Measurements from ENCODE around the gene DHRSX. TPM values are rescaled to one million over a fixed set of nuclear protein-coding genes. Genes with fewer than 3 reads are reported as not detected.

DHRSX gene
- total RNA-seq, 1 donor from 2014 or later: 25.1 TPM

GRCh38 chrX:2445662-2446623 lies 54.8 kb downstream of the DHRSX start:
- Mint-ChIP-seq H3K27ac (ENCODE audit: unreplicated experiment) (no peak overlapping the region), H3K4me3 (no peak overlapping the region), H3K4me1 (peaks cover 17% of the 10 kb centered on the region), H3K9me3 (peaks cover 4% of the 10 kb centered on the region), H3K27me3 (ENCODE audit: low read depth) (no peaks in the 10 kb centered on the region), H3K36me3 (ENCODE audit: low read depth) (peaks cover 15% of the 10 kb centered on the region)
- no peak for DNase-seq (ENCODE audit: low read depth, low spot score)
- TF ChIP-seq CTCF (conservative IDR thresholded peaks at IDR 0.05): no peak

GRCh38 chrX:2442694-2443093 lies 58.1 kb downstream of the DHRSX start:
- no peak overlapping the region for H3K4me3 Mint-ChIP-seq
- no peak overlapping the region for H3K27ac Mint-ChIP-seq (ENCODE audit: unreplicated experiment)
- DNase-seq (ENCODE audit: low read depth, low spot score): no peak
- peaks cover 5% of the 10 kb centered on the region for H3K4me1 Mint-ChIP-seq
- no peak for TF ChIP-seq CTCF (conservative IDR thresholded peaks at IDR 0.05)
- H3K36me3 Mint-ChIP-seq (ENCODE audit: low read depth): peaks cover 31% of the 10 kb centered on the region
- H3K27me3 Mint-ChIP-seq (ENCODE audit: low read depth): no peaks in the 10 kb centered on the region
- peaks cover 9% of the 10 kb centered on the region for H3K9me3 Mint-ChIP-seq

GRCh38 chrX:2441466-2441865 lies 59.3 kb downstream of the DHRSX start:
- Mint-ChIP-seq H3K4me1 (peaks cover 5% of the 10 kb centered on the region), H3K4me3 (no peak overlapping the region), H3K27ac (ENCODE audit: unreplicated experiment) (no peak overlapping the region), H3K9me3 (peaks cover 9% of the 10 kb centered on the region), H3K36me3 (ENCODE audit: low read depth) (peaks cover 25% of the 10 kb centered on the region), H3K27me3 (ENCODE audit: low read depth) (no peaks in the 10 kb centered on the region)
- no peak for TF ChIP-seq CTCF (conservative IDR thresholded peaks at IDR 0.05)
- no peak for DNase-seq (ENCODE audit: low read depth, low spot score)

- Mint-ChIP-seq H3K9me3 (peaks cover 9% of the 10 kb centered on the region), H3K4me1 (peaks cover 11% of the 10 kb centered on the region), H3K27me3 (ENCODE audit: low read depth) (no peaks in the 10 kb centered on the region), H3K36me3 (ENCODE audit: low read depth) (peaks cover 30% of the 10 kb centered on the region), H3K4me3 (no peak overlapping the region), H3K27ac (ENCODE audit: unreplicated experiment) (no peak overlapping the region)
- DNase-seq (ENCODE audit: low read depth, low spot score): no peak
- TF ChIP-seq CTCF (conservative IDR thresholded peaks at IDR 0.05): no peak
Observed at GRCh38 chrX:2439613-2440012, 61.2 kb downstream of the DHRSX start.

GRCh38 chrX:2435465-2435864 lies 65.3 kb downstream of the DHRSX start:
- no peak overlapping the region for H3K4me3 Mint-ChIP-seq
- no peak for DNase-seq (ENCODE audit: low read depth, low spot score)
- H3K27me3 Mint-ChIP-seq (ENCODE audit: low read depth): no peaks in the 10 kb centered on the region
- TF ChIP-seq CTCF (conservative IDR thresholded peaks at IDR 0.05): no peak
- no peak overlapping the region for H3K27ac Mint-ChIP-seq (ENCODE audit: unreplicated experiment)
- peaks cover 34% of the 10 kb centered on the region for H3K36me3 Mint-ChIP-seq (ENCODE audit: low read depth)
- H3K9me3 Mint-ChIP-seq: peaks cover 3% of the 10 kb centered on the region
- H3K4me1 Mint-ChIP-seq: peaks cover 12% of the 10 kb centered on the region

Measured in neural crest cell (in vitro differentiated cells).